GM10266 (cell line): Measurements from ENCODE around the gene SLC2A6.

ENCODE experiments used
- DNase-seq: peaks from one replicate; pipeline ENCODE4 v3.0.0; 2012; ENCODE audit errors: extremely low spot score
- TF ChIP-seq, protein P1 (sequence below): IDR thresholded peaks from 2 replicates; pipeline ENCODE4 v1.5.1; 2012; ENCODE audit warnings: mild to moderate bottlenecking, low read depth; ENCODE audit not compliant: control insufficient read depth, insufficient read depth; ENCODE audit errors: missing control alignments

The SLC2A6 gene

DNA sequence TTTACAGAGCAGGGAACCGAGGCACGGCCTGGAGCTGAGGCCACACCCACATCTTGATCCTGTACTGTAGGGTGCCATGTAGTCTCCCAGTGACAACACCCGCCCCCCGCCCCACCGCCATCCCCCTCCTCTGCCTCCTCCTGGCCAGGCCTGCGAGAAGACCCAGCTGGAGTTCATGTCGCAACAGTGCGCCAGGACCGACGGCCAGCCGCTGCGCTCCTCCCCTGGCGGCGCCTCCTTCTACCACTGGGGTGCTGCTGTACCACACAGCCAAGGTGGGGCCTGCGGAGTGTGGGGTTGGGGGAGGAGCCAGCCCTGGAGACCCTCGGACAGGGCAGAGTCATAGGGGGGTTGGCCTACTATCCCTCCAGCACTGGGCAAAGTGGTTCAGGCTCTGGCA lies 42.2 kb downstream of the SLC2A6 start:
- no peak for DNase-seq
- TF ChIP-seq, protein P1, sequence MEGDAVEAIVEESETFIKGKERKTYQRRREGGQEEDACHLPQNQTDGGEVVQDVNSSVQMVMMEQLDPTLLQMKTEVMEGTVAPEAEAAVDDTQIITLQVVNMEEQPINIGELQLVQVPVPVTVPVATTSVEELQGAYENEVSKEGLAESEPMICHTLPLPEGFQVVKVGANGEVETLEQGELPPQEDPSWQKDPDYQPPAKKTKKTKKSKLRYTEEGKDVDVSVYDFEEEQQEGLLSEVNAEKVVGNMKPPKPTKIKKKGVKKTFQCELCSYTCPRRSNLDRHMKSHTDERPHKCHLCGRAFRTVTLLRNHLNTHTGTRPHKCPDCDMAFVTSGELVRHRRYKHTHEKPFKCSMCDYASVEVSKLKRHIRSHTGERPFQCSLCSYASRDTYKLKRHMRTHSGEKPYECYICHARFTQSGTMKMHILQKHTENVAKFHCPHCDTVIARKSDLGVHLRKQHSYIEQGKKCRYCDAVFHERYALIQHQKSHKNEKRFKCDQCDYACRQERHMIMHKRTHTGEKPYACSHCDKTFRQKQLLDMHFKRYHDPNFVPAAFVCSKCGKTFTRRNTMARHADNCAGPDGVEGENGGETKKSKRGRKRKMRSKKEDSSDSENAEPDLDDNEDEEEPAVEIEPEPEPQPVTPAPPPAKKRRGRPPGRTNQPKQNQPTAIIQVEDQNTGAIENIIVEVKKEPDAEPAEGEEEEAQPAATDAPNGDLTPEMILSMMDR = no peak

DNA sequence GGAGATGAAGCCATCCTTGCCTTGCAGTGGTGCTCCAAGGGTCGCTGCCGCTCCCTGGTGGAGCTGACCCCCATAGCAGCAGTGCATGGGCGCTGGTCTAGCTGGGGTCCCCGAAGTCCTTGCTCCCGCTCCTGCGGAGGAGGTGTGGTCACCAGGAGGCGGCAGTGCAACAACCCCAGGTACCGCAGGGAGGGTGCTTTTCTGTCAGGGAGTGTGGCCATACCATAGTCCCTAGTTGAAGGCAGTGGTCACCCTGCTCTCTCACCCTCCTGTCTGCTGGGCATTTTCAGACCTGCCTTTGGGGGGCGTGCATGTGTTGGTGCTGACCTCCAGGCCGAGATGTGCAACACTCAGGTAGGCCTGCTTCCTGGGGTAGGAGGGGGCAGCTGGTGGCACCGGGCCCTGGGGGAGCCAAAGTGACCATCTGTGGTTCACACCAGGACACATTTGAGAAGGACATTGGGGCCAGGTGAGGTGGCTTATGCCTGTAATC lies 45.5 kb downstream of the SLC2A6 start:
- no peak for DNase-seq
- TF ChIP-seq, protein P1 = peak; percentile 27

DNA sequence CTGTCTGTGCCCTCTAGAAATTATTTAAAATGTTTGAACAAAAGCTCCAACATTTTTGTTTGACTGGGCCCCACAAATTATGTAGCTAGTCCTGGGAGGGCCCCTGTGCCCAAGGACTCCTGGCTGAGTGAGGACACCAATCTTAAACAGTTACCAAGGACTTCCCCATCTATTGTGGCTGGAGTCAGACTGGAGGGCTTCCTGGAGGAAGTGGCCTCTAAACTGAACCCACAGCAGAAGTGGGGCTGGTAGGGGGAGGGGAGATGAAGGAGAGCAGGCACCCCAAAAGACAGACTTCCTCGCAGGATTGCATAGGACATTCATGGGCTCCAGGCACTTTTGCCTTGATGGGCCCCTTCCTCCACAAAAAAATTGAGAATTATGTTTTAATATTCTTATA lies 48.7 kb downstream of the SLC2A6 start:
- TF ChIP-seq, protein P1 = no peak
- DNase-seq = no peak

GRCh38 chr9:133429641-133430161 lies 49.2 kb downstream of the SLC2A6 start:
- TF ChIP-seq, protein P1 = peak; percentile 44
- peak; percentile 83 for DNase-seq

DNA sequence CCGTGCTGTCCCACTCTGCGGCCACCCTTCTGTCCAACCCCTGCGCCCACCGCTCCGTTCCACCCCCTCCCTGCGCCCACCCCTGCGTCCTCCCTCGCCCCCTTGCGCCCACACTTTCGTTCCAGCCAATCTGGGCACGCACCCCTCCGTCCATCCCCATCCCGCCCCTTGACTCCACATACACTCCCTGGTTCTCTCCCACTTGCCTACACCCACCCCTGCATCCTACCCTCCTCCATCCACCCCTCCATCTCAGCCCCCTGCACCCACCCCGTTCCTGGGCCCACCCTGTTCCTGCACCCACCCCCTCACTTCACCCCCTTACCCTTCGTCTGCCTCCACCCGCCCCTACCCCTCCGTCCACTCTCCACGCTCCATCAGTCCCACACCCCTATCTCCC lies 49.7 kb downstream of the SLC2A6 start:
- TF ChIP-seq, protein P1 = no peak
- DNase-seq = no peak

DNA sequence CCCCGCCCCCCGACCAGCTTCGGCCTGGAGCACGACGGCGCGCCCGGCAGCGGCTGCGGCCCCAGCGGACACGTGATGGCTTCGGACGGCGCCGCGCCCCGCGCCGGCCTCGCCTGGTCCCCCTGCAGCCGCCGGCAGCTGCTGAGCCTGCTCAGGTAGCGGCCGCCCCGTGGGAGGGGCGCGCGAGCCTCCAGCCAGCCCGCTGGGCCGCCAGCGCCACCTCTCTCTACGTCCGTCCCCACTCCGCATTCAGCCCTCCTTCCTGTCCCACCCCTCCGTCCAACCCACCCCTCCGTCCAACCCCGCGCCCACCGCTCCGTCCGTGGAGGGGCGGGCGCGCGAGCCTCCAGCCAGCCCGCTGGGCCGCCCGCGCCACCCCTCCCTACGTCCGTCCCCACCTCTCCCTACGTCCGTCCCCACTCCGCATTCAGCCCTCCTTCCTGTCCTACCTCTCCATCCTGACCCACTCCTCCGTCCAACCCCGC lies 50.2 kb downstream of the SLC2A6 start:
- TF ChIP-seq, protein P1 = no peak
- peak; percentile 89 for DNase-seq

DNA sequence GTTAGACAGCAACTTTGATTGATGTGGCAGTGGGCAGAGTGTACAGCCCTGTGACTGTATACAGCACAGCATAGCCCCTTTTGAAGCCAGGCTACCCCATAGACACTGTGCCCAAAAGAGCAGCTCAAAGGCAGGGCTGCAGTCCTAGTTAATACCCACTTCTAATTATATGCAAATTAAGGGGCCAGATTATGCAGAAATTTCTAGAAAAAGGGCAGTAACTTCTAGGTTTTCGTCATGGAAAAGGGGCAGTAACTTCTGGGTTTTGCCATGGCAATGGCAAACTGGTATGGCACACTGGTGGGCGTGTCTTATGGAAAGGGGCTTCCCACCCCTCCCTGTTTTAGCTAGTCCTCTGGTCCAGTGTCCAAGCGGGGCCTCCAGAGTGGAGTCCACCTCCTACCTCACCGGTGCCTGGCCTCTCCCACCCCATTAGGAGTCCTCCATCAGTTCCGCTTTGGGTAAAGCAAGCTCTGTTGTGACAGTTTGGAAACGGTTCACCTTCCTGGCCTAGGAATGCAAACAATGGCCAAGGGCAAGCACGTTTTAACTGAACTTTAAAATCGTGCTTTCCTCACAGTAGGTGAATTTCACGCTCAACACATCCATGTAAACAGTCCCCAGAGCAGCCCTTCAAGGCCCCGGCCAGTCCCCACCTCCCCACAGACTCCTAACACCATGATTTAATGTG lies 51.1 kb downstream of the SLC2A6 start:
- no peak for DNase-seq
- TF ChIP-seq, protein P1 = no peak
